ENCODE measurements around the gene ILKAP.

ILKAP gene

DNA sequence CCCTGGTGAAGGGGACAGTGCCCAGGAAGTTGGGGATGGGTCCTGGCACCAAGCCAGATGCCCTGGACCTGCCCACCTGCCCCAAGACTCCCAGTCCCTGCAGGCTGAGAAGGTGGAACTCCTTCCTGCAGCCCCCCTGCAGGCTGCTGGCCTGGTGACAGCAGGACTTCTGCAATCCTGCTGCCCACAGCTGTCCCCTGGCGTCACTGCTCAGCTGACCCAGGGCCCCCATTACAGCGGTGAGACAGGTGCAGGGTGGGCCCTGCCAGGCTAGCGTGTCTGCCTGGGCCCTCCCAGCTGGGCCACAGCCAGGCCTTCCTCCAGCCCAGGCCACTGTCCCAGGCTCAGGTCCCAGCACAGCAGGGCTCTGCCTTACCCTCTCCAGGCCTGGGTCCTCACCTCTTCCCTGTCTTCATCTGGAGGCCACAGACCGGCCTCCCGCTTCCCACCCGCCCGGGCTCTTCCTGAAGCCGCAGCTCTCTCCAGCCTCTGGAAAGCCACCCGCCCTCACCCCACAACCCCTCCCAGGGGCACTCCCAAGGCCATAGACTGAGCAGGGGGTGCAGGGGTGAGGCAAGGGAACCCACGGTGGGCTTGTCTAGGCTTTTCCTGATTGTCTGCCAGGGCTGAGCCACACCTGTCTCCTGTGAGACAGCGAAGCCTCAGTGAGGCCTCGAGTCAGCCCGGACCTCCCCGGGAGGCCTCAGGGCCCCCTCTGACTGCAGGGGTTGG is 53.5 kb downstream of the ILKAP start:
- TF ChIP-seq, protein P1, sequence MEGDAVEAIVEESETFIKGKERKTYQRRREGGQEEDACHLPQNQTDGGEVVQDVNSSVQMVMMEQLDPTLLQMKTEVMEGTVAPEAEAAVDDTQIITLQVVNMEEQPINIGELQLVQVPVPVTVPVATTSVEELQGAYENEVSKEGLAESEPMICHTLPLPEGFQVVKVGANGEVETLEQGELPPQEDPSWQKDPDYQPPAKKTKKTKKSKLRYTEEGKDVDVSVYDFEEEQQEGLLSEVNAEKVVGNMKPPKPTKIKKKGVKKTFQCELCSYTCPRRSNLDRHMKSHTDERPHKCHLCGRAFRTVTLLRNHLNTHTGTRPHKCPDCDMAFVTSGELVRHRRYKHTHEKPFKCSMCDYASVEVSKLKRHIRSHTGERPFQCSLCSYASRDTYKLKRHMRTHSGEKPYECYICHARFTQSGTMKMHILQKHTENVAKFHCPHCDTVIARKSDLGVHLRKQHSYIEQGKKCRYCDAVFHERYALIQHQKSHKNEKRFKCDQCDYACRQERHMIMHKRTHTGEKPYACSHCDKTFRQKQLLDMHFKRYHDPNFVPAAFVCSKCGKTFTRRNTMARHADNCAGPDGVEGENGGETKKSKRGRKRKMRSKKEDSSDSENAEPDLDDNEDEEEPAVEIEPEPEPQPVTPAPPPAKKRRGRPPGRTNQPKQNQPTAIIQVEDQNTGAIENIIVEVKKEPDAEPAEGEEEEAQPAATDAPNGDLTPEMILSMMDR (IDR thresholded peaks at IDR 0.05; ENCODE audit: low read depth, low read length) = no peak
- TF ChIP-seq, protein P2, sequence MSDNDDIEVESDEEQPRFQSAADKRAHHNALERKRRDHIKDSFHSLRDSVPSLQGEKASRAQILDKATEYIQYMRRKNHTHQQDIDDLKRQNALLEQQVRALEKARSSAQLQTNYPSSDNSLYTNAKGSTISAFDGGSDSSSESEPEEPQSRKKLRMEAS (IDR thresholded peaks at IDR 0.05; ENCODE audit: low read depth, low read length) = no peak
- TF ChIP-seq POLR2A (IDR thresholded peaks at IDR 0.05; ENCODE audit: extremely low read depth, insufficient read length) (no peak), MYC (IDR thresholded peaks at IDR 0.05; ENCODE audit: low read depth, low read length) (no peak)
- no peak overlapping the region for H3K4me3 ChIP-seq (ENCODE audit: low read depth, low read length)
- DNase-seq (ENCODE audit: low read depth) = no peak

DNA sequence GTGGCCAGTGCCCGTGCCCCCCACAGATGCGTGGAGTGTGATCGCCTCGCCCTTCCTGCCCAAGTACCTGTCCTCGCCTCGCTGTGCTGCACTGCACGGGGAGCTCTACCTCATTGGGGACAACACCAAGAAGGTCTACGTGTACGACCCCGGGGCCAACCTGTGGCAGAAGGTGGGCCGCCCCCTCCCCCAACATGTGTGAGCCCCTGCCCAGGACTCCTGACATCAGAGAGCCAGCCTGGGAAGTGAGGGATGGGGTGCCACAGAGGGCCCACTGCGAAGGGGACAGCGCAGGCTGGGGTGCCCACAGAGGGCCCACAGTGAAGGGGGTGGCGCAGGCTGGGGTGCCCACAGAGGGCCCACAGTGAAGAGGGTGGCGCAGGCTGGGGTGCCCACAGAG is 54.5 kb downstream of the ILKAP start:
- H3K4me3 ChIP-seq (ENCODE audit: low read depth, low read length) = no peak overlapping the region
- DNase-seq (ENCODE audit: low read depth) = no peak
- TF ChIP-seq POLR2A (IDR thresholded peaks at IDR 0.05; ENCODE audit: extremely low read depth, insufficient read length) (no peak), MYC (IDR thresholded peaks at IDR 0.05; ENCODE audit: low read depth, low read length) (no peak)
- TF ChIP-seq, protein P2 (IDR thresholded peaks at IDR 0.05; ENCODE audit: low read depth, low read length) = no peak
- TF ChIP-seq, protein P1 (IDR thresholded peaks at IDR 0.05; ENCODE audit: low read depth, low read length) = no peak

DNA sequence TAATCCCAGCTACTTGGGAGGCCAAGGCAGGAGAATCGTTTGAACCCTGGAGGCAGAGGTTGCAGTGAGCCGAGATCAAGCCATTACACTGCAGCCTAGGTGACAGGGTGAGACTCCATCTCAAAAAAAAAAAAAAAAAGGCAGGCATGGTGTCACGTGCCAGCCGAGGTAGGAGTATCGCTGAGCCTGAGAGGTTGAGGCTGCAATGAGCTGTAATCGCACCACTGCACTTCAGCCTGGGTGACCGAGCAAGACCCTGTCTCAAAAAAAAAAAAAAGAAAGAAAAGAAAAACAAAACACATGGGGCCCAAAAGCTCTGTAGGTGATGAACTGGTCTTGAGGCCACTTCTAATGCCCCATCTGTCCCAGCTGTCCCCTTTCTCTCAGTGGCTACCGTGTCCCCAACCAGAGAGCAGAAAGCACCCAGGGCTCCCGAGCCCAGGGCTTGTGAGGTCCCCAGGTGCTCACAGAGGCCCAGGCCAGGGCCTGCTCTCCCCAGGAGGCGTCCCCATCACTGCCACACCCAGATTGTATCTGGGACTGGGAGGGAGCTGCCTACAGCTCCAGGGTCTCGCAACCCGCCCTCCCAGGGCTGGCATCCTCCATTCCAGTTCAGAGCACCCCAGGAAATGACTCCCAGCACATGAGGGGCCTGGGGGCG is 56.5 kb downstream of the ILKAP start:
- H3K4me3 ChIP-seq (ENCODE audit: low read depth, low read length) = no peak overlapping the region
- TF ChIP-seq, protein P1 (IDR thresholded peaks at IDR 0.05; ENCODE audit: low read depth, low read length) = no peak
- TF ChIP-seq MYC (IDR thresholded peaks at IDR 0.05; ENCODE audit: low read depth, low read length) (no peak), POLR2A (IDR thresholded peaks at IDR 0.05; ENCODE audit: extremely low read depth, insufficient read length) (no peak)
- TF ChIP-seq, protein P2 (IDR thresholded peaks at IDR 0.05; ENCODE audit: low read depth, low read length) = no peak
- no peak for DNase-seq (ENCODE audit: low read depth)

DNA sequence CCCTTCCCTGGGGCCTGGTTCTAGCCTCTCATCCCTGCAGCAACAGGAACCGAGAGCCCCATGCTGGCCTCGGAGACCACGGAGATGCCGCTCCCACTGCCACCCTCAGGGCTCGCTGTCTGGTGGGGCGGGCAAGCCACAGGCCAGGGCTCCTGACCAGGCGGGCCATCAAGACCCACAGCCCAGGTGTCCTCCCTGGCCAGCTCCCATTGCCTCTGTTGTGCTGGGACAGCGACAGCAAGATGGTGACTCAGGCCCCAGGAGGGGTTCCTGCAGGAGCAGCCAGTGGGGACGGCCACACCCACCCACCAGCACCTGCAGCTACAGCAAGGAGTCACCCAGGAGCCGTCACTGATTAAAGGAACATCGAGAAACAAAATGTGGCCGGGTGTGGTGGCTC is 57.6 kb downstream of the ILKAP start:
- H3K4me3 ChIP-seq (ENCODE audit: low read depth, low read length) = no peak overlapping the region
- no peak for DNase-seq (ENCODE audit: low read depth)
- TF ChIP-seq POLR2A (IDR thresholded peaks at IDR 0.05; ENCODE audit: extremely low read depth, insufficient read length) (no peak), MYC (IDR thresholded peaks at IDR 0.05; ENCODE audit: low read depth, low read length) (no peak)
- TF ChIP-seq, protein P1 (IDR thresholded peaks at IDR 0.05; ENCODE audit: low read depth, low read length) = no peak
- TF ChIP-seq, protein P2 (IDR thresholded peaks at IDR 0.05; ENCODE audit: low read depth, low read length) = no peak

DNA sequence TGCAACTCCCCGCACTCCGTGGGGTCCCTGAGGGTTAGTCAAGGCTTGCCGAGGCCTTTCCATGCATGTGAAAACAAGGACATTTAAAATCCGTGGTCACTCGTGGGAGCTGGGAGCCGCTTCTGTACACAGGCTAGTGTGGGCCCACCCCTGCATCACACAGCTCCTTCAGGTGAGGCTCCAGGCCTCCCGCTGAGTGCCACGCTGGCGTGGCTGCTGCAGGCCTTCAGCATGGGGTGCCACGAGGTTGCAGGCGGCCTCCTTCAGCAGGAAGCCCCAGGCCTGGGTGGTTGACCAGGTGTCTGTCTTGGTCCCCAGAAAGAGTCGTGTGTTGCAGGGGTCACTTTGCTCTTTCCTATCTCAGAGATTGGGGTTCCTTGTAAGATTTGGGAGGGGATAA is 58.4 kb downstream of the ILKAP start:
- H3K4me3 ChIP-seq (ENCODE audit: low read depth, low read length) = no peak overlapping the region
- no peak for DNase-seq (ENCODE audit: low read depth)
- TF ChIP-seq MYC (IDR thresholded peaks at IDR 0.05; ENCODE audit: low read depth, low read length) (no peak), POLR2A (IDR thresholded peaks at IDR 0.05; ENCODE audit: extremely low read depth, insufficient read length) (no peak)
- TF ChIP-seq, protein P2 (IDR thresholded peaks at IDR 0.05; ENCODE audit: low read depth, low read length) = no peak
- TF ChIP-seq, protein P1 (IDR thresholded peaks at IDR 0.05; ENCODE audit: low read depth, low read length) = no peak

Measured in NB4 (cell line).